OCI-LY1 (cell line): ENCODE measurements around the gene CASP6.

Experiments used
- CTCF ChIP-seq: fragments of 200-600 bp; sonication (generic), shearing (Covaris generic); IDR thresholded peaks from 2 replicates; pipeline ENCODE4 v1.5.1; 2017; ENCODE audit warnings: mild to moderate bottlenecking, antibody characterized with exemption, low read length, moderate library complexity, mixed read lengths
- EZH2 ChIP-seq: fragments of 200-600 bp; sonication (generic), shearing (Covaris generic); IDR thresholded peaks from 2 replicates; pipeline ENCODE4 v1.8.0; 2017; ENCODE audit warnings: borderline replicate concordance, mixed run types, mild to moderate bottlenecking, antibody characterized with exemption, low read length, moderate library complexity, mixed read lengths

- TF ChIP-seq CTCF, result no peak
- no peak for TF ChIP-seq EZH2
These were observed 28.1 kb downstream of the CASP6 start for GRCh38 chr4:109675181-109675580.
